H1 (cell line): Measurements from ENCODE around the gene UGT1A7. TPM values are rescaled to one million over a fixed set of nuclear protein-coding genes. Genes with fewer than 3 reads are reported as not detected.

Experiments used
- CTCF ChIA-PET: fragments of 300-600 bp; sonication (Branson Sonifier 250); formaldehyde crosslinking; loops from one replicate; lab custom pipeline; 2021; ENCODE audit not compliant: partially characterized antibody; lab: Charles Lee
- POLR2A ChIA-PET: fragments of 300-600 bp; sonication (Branson Sonifier 250); formaldehyde crosslinking; loops from one replicate; lab custom pipeline; 2021; ENCODE audit warnings: inconsistent platforms; ENCODE audit not compliant: partially characterized antibody; lab: Charles Lee
- DNase-seq, 2 experiments: peaks; one replicate each; pipeline versions ENCODE4 v3.0.0 to v3.0.0-alpha.2; 2010 to 2022; ENCODE audit warnings: low spot score in 2 of 2, low read depth in 1 of 2, mixed read lengths in 1 of 2
- FAIRE-seq: peaks from 2 replicates; lab custom pipeline; 2011; peaks lifted over from hg19 to GRCh38; lab: Jason Lieb, UNC
- H2AFZ ChIP-seq: 2 replicates; pipeline ENCODE4 v1.8.1; 2012; ENCODE audit warnings: low read length, inconsistent platforms
- H2AK5ac ChIP-seq: 2 replicates; pipeline ENCODE4 v1.6.1; 2013; ENCODE audit warnings: low read depth, low read length
- H2BK120ac ChIP-seq: replicated peaks from 2 replicates; pipeline ENCODE3; 2013; ENCODE audit warnings: low read depth, low read length, inconsistent platforms
- H2BK12ac ChIP-seq: 2 replicates; pipeline ENCODE4 v1.6.1; 2013; ENCODE audit warnings: low read depth, low read length
- H2BK15ac ChIP-seq: 2 replicates; pipeline ENCODE4 v1.6.1; 2013; ENCODE audit warnings: low read length
- H2BK20ac ChIP-seq: 2 replicates; pipeline ENCODE4 v1.6.1; 2013; ENCODE audit warnings: low read length
- H2BK5ac ChIP-seq: 2 replicates; pipeline ENCODE4 v1.6.1; 2013; ENCODE audit warnings: low read depth, low read length
- H3K14ac ChIP-seq: 2 replicates; pipeline ENCODE4 v1.6.1; 2013; ENCODE audit warnings: inconsistent platforms; ENCODE audit not compliant: insufficient read length
- H3K18ac ChIP-seq: 2 replicates; pipeline ENCODE4 v1.6.1; 2013; ENCODE audit warnings: low read length; ENCODE audit errors: extremely low read depth
- H3K23ac ChIP-seq: 2 replicates; pipeline ENCODE4 v1.6.1; 2013; ENCODE audit warnings: inconsistent platforms; ENCODE audit not compliant: insufficient read length
- H3K23me2 ChIP-seq: 2 replicates; pipeline ENCODE4 v1.6.1; 2013; ENCODE audit warnings: low read depth, low read length
- H3K27ac ChIP-seq: 2 replicates; pipeline ENCODE4 v1.6.1; 2011; ENCODE audit warnings: low read depth, low read length, inconsistent platforms
- H3K27me3 ChIP-seq, 4 experiments: replicated peaks in 1 of 4; 1 replicate in 1 of 4; 2 replicates in 3 of 4; pipeline versions ENCODE4 v1.6.1 to v1.8.1; 2011 to 2013; ENCODE audit warnings: low read length in 3 of 4, mild to moderate bottlenecking in 3 of 4, inconsistent platforms in 2 of 4, mixed read lengths in 2 of 4, moderate library complexity in 1 of 4; ENCODE audit not compliant: control insufficient read depth in 3 of 4, insufficient read depth in 3 of 4; ENCODE audit errors: extremely low read depth in 1 of 4
- H3K36me3 ChIP-seq, 4 experiments: 2 replicates each; pipeline versions ENCODE4 v1.6.1 to v1.8.1; 2011 to 2013; ENCODE audit warnings: mild to moderate bottlenecking in 4 of 4, low read length in 3 of 4, moderate library complexity in 2 of 4, control low read depth in 1 of 4, inconsistent platforms in 1 of 4; ENCODE audit not compliant: insufficient read depth in 4 of 4, control insufficient read depth in 2 of 4
- H3K4ac ChIP-seq: replicated peaks from 2 replicates; pipeline ENCODE3; 2013; ENCODE audit warnings: low read length, low read depth, mixed read lengths, inconsistent platforms; ENCODE audit not compliant: insufficient read length
- H3K4me1 ChIP-seq, 4 experiments: replicated peaks in 1 of 4; 1 replicate in 1 of 4; 2 replicates in 3 of 4; pipeline versions ENCODE4 v1.6.1 to v1.8.1; 2011 to 2013; ENCODE audit warnings: low read length in 3 of 4, inconsistent platforms in 2 of 4, mixed read lengths in 1 of 4; ENCODE audit not compliant: insufficient read depth in 4 of 4, control insufficient read depth in 3 of 4
- H3K4me2 ChIP-seq, 2 experiments: 2 replicates each; pipeline versions ENCODE4 v1.6.1 to v1.8.1; 2011 to 2013; ENCODE audit warnings: low read depth in 2 of 2, low read length in 2 of 2, control low read depth in 1 of 2, inconsistent platforms in 1 of 2, mild to moderate bottlenecking in 1 of 2; ENCODE audit not compliant: insufficient read depth in 1 of 2
- H3K4me3 ChIP-seq, 4 experiments: fragments of 200-600, 300-600 bp in 1 of 4; sonication (generic), shearing (Covaris generic), sonication (Bioruptor Twin) in 1 of 4; 2 replicates each; pipeline versions ENCODE4 v1.5.1 to v1.8.1; 2011 to 2016; ENCODE audit warnings: low read length in 4 of 4, low read depth in 3 of 4, control low read depth in 2 of 4, inconsistent platforms in 2 of 4, mild to moderate bottlenecking in 2 of 4, mixed read lengths in 1 of 4, moderate library complexity in 1 of 4; ENCODE audit not compliant: insufficient read depth in 2 of 4; ENCODE audit errors: extremely low read depth in 1 of 4
- H3K56ac ChIP-seq: replicated peaks from 2 replicates; pipeline ENCODE3; 2013; ENCODE audit warnings: low read depth, mild to moderate bottlenecking, mixed read lengths, low read length, inconsistent platforms; ENCODE audit not compliant: insufficient read length
- H3K79me1 ChIP-seq: 2 replicates; pipeline ENCODE4 v1.6.1; 2013; ENCODE audit warnings: low read depth, low read length, control low read depth
- H3K79me2 ChIP-seq, 2 experiments: 2 replicates each; pipeline versions ENCODE4 v1.6.1 to v1.8.1; 2012 to 2013; ENCODE audit warnings: low read length in 2 of 2, mild to moderate bottlenecking in 2 of 2, inconsistent platforms in 1 of 2; ENCODE audit not compliant: insufficient read depth in 2 of 2, control insufficient read depth in 1 of 2
- H3K9ac ChIP-seq, 4 experiments: replicated peaks in 1 of 4; 1 replicate in 1 of 4; 2 replicates in 3 of 4; pipeline versions ENCODE4 v1.6.1 to v1.8.1; 2011 to 2013; ENCODE audit warnings: low read depth in 3 of 4, low read length in 3 of 4, control low read depth in 2 of 4, mild to moderate bottlenecking in 2 of 4, moderate library complexity in 2 of 4, inconsistent platforms in 1 of 4; ENCODE audit errors: extremely low read depth in 1 of 4
- H3K9me3 ChIP-seq, 2 experiments: 2 replicates each; pipeline versions ENCODE4 v1.6.1 to v1.8.1; 2012 to 2013; ENCODE audit warnings: mild to moderate bottlenecking in 2 of 2, moderate library complexity in 2 of 2, control low read depth in 1 of 2, inconsistent platforms in 1 of 2, low read depth in 1 of 2, low read length in 1 of 2, mixed read lengths in 1 of 2; ENCODE audit not compliant: insufficient read depth in 2 of 2
- H4K20me1 ChIP-seq, 2 experiments: replicated peaks in 1 of 2; 2 replicates each; pipeline versions ENCODE3 to v1.8.1; 2011 to 2013; ENCODE audit warnings: inconsistent platforms in 2 of 2, low read length in 2 of 2, mild to moderate bottlenecking in 1 of 2; ENCODE audit not compliant: insufficient read depth in 2 of 2, control insufficient read depth in 1 of 2
- H4K5ac ChIP-seq: 2 replicates; pipeline ENCODE4 v1.6.1; 2013; ENCODE audit warnings: low read length, low read depth, mixed read lengths, inconsistent platforms; ENCODE audit not compliant: insufficient read length
- H4K8ac ChIP-seq: 2 replicates; pipeline ENCODE4 v1.8.0; 2013; ENCODE audit warnings: mild to moderate bottlenecking, moderate library complexity, low read length, inconsistent platforms; ENCODE audit not compliant: insufficient read depth; ENCODE audit errors: extremely low read depth
- H4K91ac ChIP-seq: replicated peaks from 2 replicates; pipeline ENCODE3; 2013; ENCODE audit warnings: low read length, mixed read lengths, inconsistent platforms; ENCODE audit not compliant: insufficient read length
- ATF3 ChIP-seq: IDR thresholded peaks from 2 replicates; pipeline ENCODE4 v1.6.1; 2011; ENCODE audit warnings: low read depth, mild to moderate bottlenecking, low read length; ENCODE audit not compliant: insufficient read depth
- EZH2 ChIP-seq: fragments of 200-600 bp; sonication (generic); IDR thresholded peaks from 2 replicates; pipeline ENCODE4 v1.7.1; 2012; ENCODE audit warnings: low read depth, mild to moderate bottlenecking, moderate library complexity, low read length, inconsistent platforms; ENCODE audit not compliant: severe bottlenecking
- HDAC6 ChIP-seq: IDR thresholded peaks from one replicate; pipeline ENCODE4 v1.7.1; 2012; ENCODE audit warnings: low read depth, mild to moderate bottlenecking, inconsistent platforms, low read length, moderate library complexity
- JUN ChIP-seq: IDR thresholded peaks from 2 replicates; pipeline ENCODE4 v1.6.1; 2011; ENCODE audit warnings: low read depth, mild to moderate bottlenecking, improper control_type of control experiment, low read length
- KDM1A ChIP-seq: fragments of 200-600, 300-600 bp; sonication (generic); IDR thresholded peaks from 2 replicates; pipeline ENCODE4 v1.7.1; 2016; ENCODE audit warnings: mild to moderate bottlenecking, low read length, borderline replicate concordance
- MAX ChIP-seq: IDR thresholded peaks from 2 replicates; pipeline ENCODE4 v1.6.1; 2012; ENCODE audit warnings: inconsistent platforms
- POLR2A ChIP-seq, 2 experiments: IDR thresholded peaks; 1 replicate in 1 of 2; 2 replicates in 1 of 2; pipeline ENCODE4 v1.6.1; 2011; ENCODE audit warnings: low read depth in 2 of 2, low read length in 2 of 2, mild to moderate bottlenecking in 2 of 2; ENCODE audit errors: control extremely low read depth in 1 of 2
- POLR2AphosphoS5 ChIP-seq: IDR thresholded peaks from 2 replicates; pipeline ENCODE4 v1.6.1; 2011; ENCODE audit warnings: low read depth, low read length
- SIRT6 ChIP-seq: IDR thresholded peaks from one replicate; pipeline ENCODE4 v1.7.1; 2012; ENCODE audit warnings: low read length, inconsistent platforms
- SIX5 ChIP-seq: IDR thresholded peaks from 2 replicates; pipeline ENCODE4 v1.6.1; 2011; ENCODE audit warnings: mild to moderate bottlenecking, low read depth, low read length
- SP2 ChIP-seq: IDR thresholded peaks from 2 replicates; pipeline ENCODE4 v1.6.1; 2012; ENCODE audit warnings: mild to moderate bottlenecking, low read length, inconsistent platforms
- SP4 ChIP-seq: IDR thresholded peaks from 2 replicates; pipeline ENCODE4 v1.6.1; 2012; ENCODE audit warnings: low read length, inconsistent platforms
- TCF12 ChIP-seq: IDR thresholded peaks from 2 replicates; pipeline ENCODE4 v1.6.1; 2011; ENCODE audit warnings: low read depth, mild to moderate bottlenecking, low read length
- TEAD4 ChIP-seq: IDR thresholded peaks from 2 replicates; pipeline ENCODE4 v1.6.1; 2012; ENCODE audit warnings: low read depth, low read length, inconsistent platforms, mixed read lengths
- ZNF274 ChIP-seq: IDR thresholded peaks from 2 replicates; pipeline ENCODE4 v1.7.0; 2012; ENCODE audit warnings: low read length, borderline replicate concordance; ENCODE audit errors: extremely low read depth
- whole genome bisulfite sequencing, 2 experiments: shearing (Covaris generic) in 1 of 2; methylation state at CpG; one replicate each; pipeline versions ENCODE4 v1.1.6 to v1.1.7; 2013 to 2015; ENCODE audit warnings: low lambda C conversion rate in 2 of 2, mixed read lengths in 2 of 2, inconsistent platforms in 1 of 2, low coverage in 1 of 2, missing lambda C conversion rate in 1 of 2; ENCODE audit not compliant: insufficient replicate concordance in 2 of 2, insufficient coverage in 1 of 2, insufficient read length in 1 of 2; ENCODE audit errors: extremely low coverage in 1 of 2, missing lambda C conversion rate in 1 of 2; 5-methylcytosine and 5-hydroxymethylcytosine counted together
- polyA plus RNA-seq, 7 experiments: library from polyadenylated mRNA; depleted of rRNA in 3 of 7; stranded (reverse) in 5 of 7; unstranded in 2 of 7; fragments of >200 nt in 5 of 7; fragments of 200-250 nt in 2 of 7; gene quantifications; 1 replicate in 5 of 7; 2 replicates in 1 of 7; 4 replicates in 1 of 7; pipeline versions ENCODE4 v1.2.1 to v1.2.3, GENCODE V29; 2011 to 2013; ENCODE audit warnings: missing spikeins in 2 of 7, mixed read lengths in 2 of 7
- total RNA-seq: library from RNA; stranded (reverse); fragmentation: NEBNext Ultra II Directional; extraction: Animal tissue kit (Norgen Biotek cat#: 25700); gene quantifications from 2 replicates; pipeline ENCODE4 v1.2.1, GENCODE V29; 2021

Gene UGT1A7
- total and polyA plus RNA-seq, 2 of the 8 experiments (the other 6 are each of a cell fraction or from before 2014, with no cell fraction given), result not detected

- H2BK5ac ChIP-seq, result no peak within 1 kb of the TSS
- no peak within 1 kb of the TSS for H2AK5ac ChIP-seq
- no peak within 1 kb of the TSS for H3K14ac ChIP-seq
- no peak within 1 kb of the TSS for H3K9ac ChIP-seq
- no peak within 1 kb of the TSS for H2BK120ac ChIP-seq
- no peaks in the 10 kb centered on the region for H3K23me2 ChIP-seq
- DNase-seq (no peak), FAIRE-seq (no peak)
- CTCF ChIA-PET, result interaction anchor here (1.3 to 1.4 kb wide), 2 partner anchors 8 to 17 kb away, joined by 3 to 4 read pairs; no protein-coding TSS in a partner anchor
- no peaks in the 10 kb centered on the region for H3K79me1 ChIP-seq
- H2BK12ac ChIP-seq, result no peak within 1 kb of the TSS
- no peak within 1 kb of the TSS for H2BK20ac ChIP-seq
- no peak within 1 kb of the TSS for H4K91ac ChIP-seq
- H3K4me3 ChIP-seq, result no peak within 1 kb of the TSS
- no peak within 1 kb of the TSS for H3K4me2 ChIP-seq
- POLR2A ChIA-PET, result no interaction called here
- H3K4me1 ChIP-seq, result no peaks in the 10 kb centered on the region
- no peak within 1 kb of the TSS for H3K18ac ChIP-seq
- H3K4ac ChIP-seq, result no peak within 1 kb of the TSS
- H3K27me3 ChIP-seq, result no peaks in the 10 kb centered on the region
- H3K23ac ChIP-seq, result no peak within 1 kb of the TSS
- WGBS, 2 experiments, result 87% methylated on average over 8 of the region's 8 CpGs; no CpG with 5 or more reads in 1 of the 2 experiments
- H2BK15ac ChIP-seq, result no peak within 1 kb of the TSS
- H3K36me3 ChIP-seq, result no peaks in the 10 kb centered on the region
- no peak within 1 kb of the TSS for H4K5ac ChIP-seq
- H3K27ac ChIP-seq, result no peak within 1 kb of the TSS
- H3K9me3 ChIP-seq, result peaks cover 3 to 18% of the 10 kb centered on the region in 2 experiments; a peak in 3 of 4 replicates
- H2AFZ ChIP-seq, result no peak within 1 kb of the TSS
- H3K79me2 ChIP-seq, result no peaks in the 10 kb centered on the region
- H4K8ac ChIP-seq, result no peak within 1 kb of the TSS
- H4K20me1 ChIP-seq, result no peaks in the 10 kb centered on the region
- H3K56ac ChIP-seq, result no peak within 1 kb of the TSS
- TF ChIP-seq SP4, result no peak
- no peak for TF ChIP-seq JUN
- no peak for TF ChIP-seq ATF3
- no peak for TF ChIP-seq POLR2A (IDR thresholded peaks at IDR 0.05; ENCODE audit: control extremely low read depth in 1 of 2, low read depth in 2 of 2, low read length in 2 of 2)
- TF ChIP-seq SIRT6, result no peak
- TF ChIP-seq KDM1A, result no peak
- TF ChIP-seq ZNF274, result no peak
- TF ChIP-seq TEAD4, result no peak
- no peak for TF ChIP-seq EZH2
- TF ChIP-seq SP2, result no peak
- no peak for TF ChIP-seq HDAC6
- no peak for TF ChIP-seq MAX
- no peak for TF ChIP-seq SIX5
- TF ChIP-seq TCF12, result no peak
- TF ChIP-seq POLR2AphosphoS5, result no peak
These were observed 47.1 kb downstream of the UGT1A7 start, which contains the start of gene UGT1A3 for GRCh38 chr2:233728723-233729301. Gene UGT1A3, plus strand, starts transcription at chr2:233729042. Its CDS starts 85 bp downstream, at chr2:233729127.
